ENCODE results near the gene ZNF274. TPM values are rescaled to one million over a fixed set of nuclear protein-coding genes. Genes with fewer than 3 reads are reported as not detected.

The ZNF274 gene
- total RNA-seq, 1 experiment from 2014 or later = 28.7 TPM

GRCh38 chr19:58204566-58204965 is 21.7 kb downstream of the ZNF274 start:
- Histone ChIP-seq H3K4me1 (ENCODE audit: insufficient read depth, low read length) (no peaks in the 10 kb centered on the region), H2BK15ac (ENCODE audit: low read depth, low read length) (no peak overlapping the region), H3T11ph (ENCODE audit: low read length) (no peak overlapping the region), H3K27me3 (ENCODE audit: insufficient read depth, low read length) (no peaks in the 10 kb centered on the region), H4K91ac (ENCODE audit: insufficient read length, low read depth, low read length) (no peak overlapping the region), H3K23me2 (ENCODE audit: insufficient read length, low read depth, low read length, poor library complexity, severe bottlenecking) (peaks cover 2% of the 10 kb centered on the region), H3K14ac (ENCODE audit: insufficient read depth, low read length) (no peak overlapping the region), H2BK5ac (ENCODE audit: insufficient read length, low read length) (no peak overlapping the region), H2BK12ac (ENCODE audit: insufficient read length, low read depth, low read length) (no peak overlapping the region), H3K4me2 (ENCODE audit: insufficient read depth, insufficient read length, low read length) (peak overlapping the region; percentile 35), H2BK120ac (ENCODE audit: low read depth, low read length, poor library complexity, severe bottlenecking) (no peak overlapping the region), H3K18ac (ENCODE audit: insufficient read length, low read depth, low read length) (no peak overlapping the region), H2BK20ac (ENCODE audit: low read depth, low read length, poor library complexity, severe bottlenecking) (no peak overlapping the region), H3K56ac (ENCODE audit: insufficient read length, low read depth, low read length) (no peak overlapping the region), H3K4ac (ENCODE audit: low read depth, low read length) (no peak overlapping the region), H3K9ac (ENCODE audit: extremely low read depth, insufficient read length, low read length) (no peak overlapping the region), H4K8ac (replicated peaks; ENCODE audit: insufficient read length, low read depth, low read length) (no peak overlapping the region), H3K27ac (ENCODE audit: insufficient read length, low read depth, low read length) (no peak overlapping the region), H3K9me3 (ENCODE audit: control insufficient read depth, low read depth, low read length) (peaks cover 62% of the 10 kb centered on the region), H4K5ac (ENCODE audit: insufficient read length, low read depth, low read length) (no peak overlapping the region), H3K79me1 (ENCODE audit: insufficient read depth, low read depth, low read length, poor library complexity, severe bottlenecking) (no peaks in the 10 kb centered on the region), H3K79me2 (ENCODE audit: insufficient read depth, low read length) (no peaks in the 10 kb centered on the region), H4K20me1 (ENCODE audit: control insufficient read depth, insufficient read depth, insufficient read length) (no peaks in the 10 kb centered on the region), H2AFZ (ENCODE audit: low read length) (no peak overlapping the region), H3K23ac (ENCODE audit: insufficient read length, low read depth, low read length) (no peak overlapping the region), H2AK5ac (ENCODE audit: insufficient read length, low read length) (no peak overlapping the region)
- no CpG with 5 or more reads among the region's 15 CpGs for WGBS (ENCODE audit: extremely low coverage, insufficient read length, low lambda C conversion rate)
- Mint-ChIP-seq H3K36me3 (ENCODE audit: insufficient read depth in 1 of 3, low read depth in 3 of 3) (peaks cover 93 to 97% (median 94%) of the 10 kb centered on the region in 3 experiments), H3K4me1 (no peaks in the 10 kb centered on the region; a peak in 1 of 4 replicates), H3K27ac (no peak overlapping the region), H3K4me3 (no peak overlapping the region), H3K27me3 (ENCODE audit: low read depth) (peaks cover 2% of the 10 kb centered on the region; the same call in 1 of the 2 replicates), H3K9me3 (peaks cover 84 to 93% of the 10 kb centered on the region in 2 experiments)
- TF ChIP-seq CTCF (conservative IDR thresholded peaks at IDR 0.05) = no peak
- no peak for DNase-seq
